ENCODE data around the gene NMNAT2. TPM values are rescaled to one million over a fixed set of nuclear protein-coding genes. Genes with fewer than 3 reads are reported as not detected.

Gene NMNAT2
- total RNA-seq, 4 donors from 2014 or later, result 1.0 to 4.5 (median 2.4) TPM

DNA sequence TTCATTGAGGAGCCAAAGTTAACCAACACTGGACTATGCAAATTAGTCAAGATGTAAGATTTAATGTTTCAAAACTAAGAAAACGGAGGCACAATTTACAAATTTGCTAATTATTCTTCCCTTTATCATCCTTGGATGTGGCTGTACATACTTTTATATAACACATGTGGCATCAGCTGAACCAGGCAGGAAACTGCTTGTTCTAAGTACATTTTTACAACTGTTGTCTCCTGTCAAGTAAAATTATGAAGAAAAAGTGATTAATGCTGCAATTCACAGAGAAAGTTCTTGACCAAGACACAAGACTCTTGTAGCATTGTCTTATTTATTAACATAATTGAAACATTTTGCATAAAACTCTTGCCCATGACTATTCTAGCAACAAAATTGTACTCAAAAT is 170.2 kb downstream of the NMNAT2 start:
- TF ChIP-seq, protein P1, sequence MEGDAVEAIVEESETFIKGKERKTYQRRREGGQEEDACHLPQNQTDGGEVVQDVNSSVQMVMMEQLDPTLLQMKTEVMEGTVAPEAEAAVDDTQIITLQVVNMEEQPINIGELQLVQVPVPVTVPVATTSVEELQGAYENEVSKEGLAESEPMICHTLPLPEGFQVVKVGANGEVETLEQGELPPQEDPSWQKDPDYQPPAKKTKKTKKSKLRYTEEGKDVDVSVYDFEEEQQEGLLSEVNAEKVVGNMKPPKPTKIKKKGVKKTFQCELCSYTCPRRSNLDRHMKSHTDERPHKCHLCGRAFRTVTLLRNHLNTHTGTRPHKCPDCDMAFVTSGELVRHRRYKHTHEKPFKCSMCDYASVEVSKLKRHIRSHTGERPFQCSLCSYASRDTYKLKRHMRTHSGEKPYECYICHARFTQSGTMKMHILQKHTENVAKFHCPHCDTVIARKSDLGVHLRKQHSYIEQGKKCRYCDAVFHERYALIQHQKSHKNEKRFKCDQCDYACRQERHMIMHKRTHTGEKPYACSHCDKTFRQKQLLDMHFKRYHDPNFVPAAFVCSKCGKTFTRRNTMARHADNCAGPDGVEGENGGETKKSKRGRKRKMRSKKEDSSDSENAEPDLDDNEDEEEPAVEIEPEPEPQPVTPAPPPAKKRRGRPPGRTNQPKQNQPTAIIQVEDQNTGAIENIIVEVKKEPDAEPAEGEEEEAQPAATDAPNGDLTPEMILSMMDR (IDR thresholded peaks at IDR 0.05; ENCODE audit: low read depth), result no peak

DNA sequence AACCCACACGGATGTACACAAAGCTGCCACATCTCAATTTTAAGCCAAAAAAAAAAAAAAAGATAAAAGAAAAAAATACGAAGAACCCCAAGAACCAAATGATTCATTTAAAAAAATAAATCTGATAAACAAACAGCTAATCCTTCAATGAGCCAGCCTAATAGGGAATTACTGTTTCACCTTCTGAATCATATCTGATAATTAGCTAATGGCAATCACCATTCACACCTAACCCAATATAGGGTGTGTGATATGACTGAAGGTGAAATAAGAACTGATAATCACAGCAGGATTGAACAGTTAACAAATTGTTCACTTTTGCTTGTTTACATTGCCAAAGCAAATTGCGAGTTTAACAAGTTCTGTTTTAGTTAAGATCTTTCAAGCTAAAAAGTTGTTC is 170.7 kb downstream of the NMNAT2 start:
- TF ChIP-seq, protein P1 (IDR thresholded peaks at IDR 0.05; ENCODE audit: low read depth), result no peak

DNA sequence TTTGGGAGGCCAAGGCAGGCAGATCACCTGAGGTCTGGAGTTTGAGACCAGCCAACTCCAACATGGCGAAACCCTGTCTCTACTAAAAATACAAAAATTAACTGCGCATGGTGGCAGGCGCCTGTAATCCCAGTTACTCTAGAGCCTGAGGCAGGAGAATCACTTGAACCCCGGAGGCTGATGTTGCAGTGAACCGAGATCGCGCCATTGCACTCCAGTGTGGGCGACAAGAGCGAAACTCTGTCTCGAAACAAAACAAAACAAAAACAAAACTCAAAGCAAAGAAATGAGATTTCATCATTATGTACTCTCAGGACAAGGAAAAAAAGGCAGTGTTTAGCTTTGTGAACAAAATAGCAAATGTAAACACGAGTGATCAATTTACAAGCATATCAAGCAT is 171.1 kb downstream of the NMNAT2 start:
- TF ChIP-seq, protein P1 (IDR thresholded peaks at IDR 0.05; ENCODE audit: low read depth), result no peak

DNA sequence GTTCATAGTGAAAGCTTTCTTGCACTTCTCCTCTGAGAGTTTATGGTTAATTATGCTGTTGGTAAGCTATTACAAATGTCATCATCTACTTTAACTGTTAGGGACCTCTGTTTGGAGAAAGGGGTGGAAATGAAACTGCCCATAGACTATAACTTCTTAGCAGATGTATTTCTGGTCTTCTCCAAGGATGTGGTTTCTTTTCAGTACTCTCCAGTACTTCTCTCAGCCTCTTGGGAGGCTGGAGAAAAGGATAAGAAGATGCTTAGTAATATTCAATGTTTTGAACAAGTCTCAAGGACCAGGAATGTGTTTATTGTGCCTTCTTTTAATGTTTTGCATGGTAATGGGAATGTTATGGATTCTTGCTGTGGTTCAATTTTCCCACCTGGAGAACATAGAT is 171.7 kb downstream of the NMNAT2 start:
- TF ChIP-seq, protein P1 (IDR thresholded peaks at IDR 0.05; ENCODE audit: low read depth), result no peak

DNA sequence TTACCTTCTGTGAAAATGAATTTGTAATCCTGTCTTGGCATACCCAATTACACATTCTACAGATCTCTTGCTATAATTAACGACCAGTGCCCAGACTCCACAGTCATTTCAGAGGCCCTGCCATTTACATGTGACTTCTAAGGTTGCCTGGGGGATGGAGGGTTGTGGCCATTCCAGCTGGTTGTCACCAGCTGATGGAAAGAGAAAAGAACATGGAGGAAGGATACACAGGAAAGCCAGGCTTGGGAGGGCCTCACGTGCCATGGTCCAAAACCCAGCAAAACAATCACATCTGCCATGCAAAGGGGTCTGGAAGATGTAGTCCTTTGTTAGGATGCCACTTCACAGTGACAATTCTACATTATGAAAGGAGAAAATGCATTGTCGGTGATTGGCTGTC is 172.8 kb downstream of the NMNAT2 start:
- TF ChIP-seq, protein P1 (IDR thresholded peaks at IDR 0.05; ENCODE audit: low read depth), result no peak

DNA sequence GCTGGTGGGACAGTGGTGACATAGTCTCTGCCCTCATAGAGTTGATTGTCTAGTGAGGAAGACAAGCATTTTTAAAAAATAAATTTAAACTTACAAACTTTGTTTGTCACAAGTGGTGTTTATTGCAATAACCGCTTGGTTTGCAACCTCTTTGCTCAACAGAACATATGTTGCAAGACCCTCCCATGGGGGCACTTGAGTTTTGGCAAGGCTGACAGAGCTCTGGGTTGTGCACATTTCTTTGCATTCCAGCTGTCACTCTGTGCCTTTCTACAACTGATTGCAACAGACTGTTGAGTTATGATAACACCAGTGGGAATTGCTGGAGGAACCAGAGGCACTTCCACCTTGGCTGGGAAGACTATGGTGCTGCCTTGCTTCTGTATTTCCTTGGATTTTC is 173.7 kb downstream of the NMNAT2 start:
- TF ChIP-seq, protein P1 (IDR thresholded peaks at IDR 0.05; ENCODE audit: low read depth), result no peak

DNA sequence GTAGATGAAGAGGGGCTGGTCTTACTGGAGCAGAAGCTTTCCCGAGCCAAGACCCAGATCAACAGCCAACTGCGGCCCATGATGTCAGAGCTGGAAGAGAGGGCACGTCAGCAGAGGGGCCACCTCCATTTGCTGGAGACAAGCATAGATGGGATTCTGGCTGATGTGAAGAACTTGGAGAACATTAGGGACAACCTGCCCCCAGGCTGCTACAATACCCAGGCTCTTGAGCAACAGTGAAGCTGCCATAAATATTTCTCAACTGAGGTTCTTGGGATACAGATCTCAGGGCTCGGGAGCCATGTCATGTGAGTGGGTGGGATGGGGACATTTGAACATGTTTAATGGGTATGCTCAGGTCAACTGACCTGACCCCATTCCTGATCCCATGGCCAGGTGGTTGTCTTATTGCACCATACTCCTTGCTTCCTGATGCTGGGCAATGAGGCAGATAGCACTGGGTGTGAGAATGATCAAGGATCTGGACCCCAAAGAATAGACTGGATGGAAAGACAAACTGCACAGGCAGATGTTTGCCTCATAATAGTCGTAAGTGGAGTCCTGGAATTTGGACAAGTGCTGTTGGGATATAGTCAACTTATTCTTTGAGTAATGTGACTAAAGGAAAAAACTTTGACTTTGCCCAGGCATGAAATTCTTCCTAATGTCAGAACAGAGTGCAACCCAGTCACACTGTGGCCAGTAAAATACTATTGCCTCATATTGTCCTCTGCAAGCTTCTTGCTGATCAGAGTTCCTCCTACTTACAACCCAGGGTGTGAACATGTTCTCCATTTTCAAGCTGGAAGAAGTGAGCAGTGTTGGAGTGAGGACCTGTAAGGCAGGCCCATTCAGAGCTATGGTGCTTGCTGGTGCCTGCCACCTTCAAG is 174.8 kb downstream of the NMNAT2 start:
- TF ChIP-seq, protein P1 (IDR thresholded peaks at IDR 0.05; ENCODE audit: low read depth), result no peak
